DND-41 (cell line): ENCODE data around the gene FAM98A.

Experiments
- ATAC-seq: fragments of 200-7000 bp; cut with Tn5 transposase; 3 replicates; pipeline ENCODE4 v1.9.1; 2021; ENCODE audit warnings: low read depth; ENCODE audit not compliant: insufficient read depth
- DNase-seq: peaks from one replicate; pipeline ENCODE4 v3.0.0-alpha.2; 2020
- H2AFZ ChIP-seq: 2 replicates; pipeline ENCODE4 v1.6.0; 2012; ENCODE audit warnings: low read depth, low read length
- H3K27ac ChIP-seq: 2 replicates; pipeline ENCODE4 v1.5.1; 2012; ENCODE audit warnings: low read length, inconsistent platforms
- H3K27me3 ChIP-seq: fragments of 200-600 bp; sonication (generic); 2 replicates; pipeline ENCODE4 v1.6.0; 2012; ENCODE audit warnings: low read length, mild to moderate bottlenecking, inconsistent platforms; ENCODE audit not compliant: insufficient read depth, poor library complexity
- H3K36me3 ChIP-seq: 2 replicates; pipeline ENCODE4 v1.5.1; 2012; ENCODE audit warnings: low read length, inconsistent platforms; ENCODE audit not compliant: insufficient read depth
- H3K4me1 ChIP-seq: 2 replicates; pipeline ENCODE4 v1.5.1; 2012; ENCODE audit warnings: mild to moderate bottlenecking, low read length; ENCODE audit not compliant: insufficient read depth
- H3K4me2 ChIP-seq: 2 replicates; pipeline ENCODE4 v1.6.0; 2012; ENCODE audit warnings: mild to moderate bottlenecking, moderate library complexity, low read length, inconsistent platforms; ENCODE audit not compliant: insufficient read depth
- H3K4me3 ChIP-seq, 2 experiments: fragments of 200-600 bp in 1 of 2; shearing (Covaris generic) in 1 of 2; 2 replicates each; pipeline ENCODE4 v1.5.1; 2012 to 2016; ENCODE audit warnings: inconsistent platforms in 2 of 2, low read length in 2 of 2, mild to moderate bottlenecking in 2 of 2, low read depth in 1 of 2, moderate library complexity in 1 of 2
- H3K79me2 ChIP-seq: 2 replicates; pipeline ENCODE4 v1.6.0; 2012; ENCODE audit warnings: low read length, inconsistent platforms; ENCODE audit not compliant: insufficient read depth
- H3K9ac ChIP-seq: 2 replicates; pipeline ENCODE4 v1.6.0; 2012; ENCODE audit warnings: low read depth, mild to moderate bottlenecking, inconsistent platforms, low read length, moderate library complexity
- H3K9me3 ChIP-seq: 2 replicates; pipeline ENCODE4 v1.5.1; 2012; ENCODE audit warnings: low read length, moderate library complexity, mild to moderate bottlenecking, inconsistent platforms; ENCODE audit not compliant: insufficient read depth, severe bottlenecking
- H4K20me1 ChIP-seq: 2 replicates; pipeline ENCODE4 v1.6.0; 2012; ENCODE audit warnings: low read length; ENCODE audit not compliant: insufficient read depth
- CTCF ChIP-seq: IDR thresholded peaks from 2 replicates; pipeline ENCODE4 v1.5.1; 2012; ENCODE audit warnings: borderline replicate concordance, low read length, moderate library complexity, mild to moderate bottlenecking; ENCODE audit not compliant: poor library complexity, severe bottlenecking; ENCODE audit errors: extremely low read depth
- EZH2 ChIP-seq: IDR thresholded peaks from 3 replicates; pipeline ENCODE4 v1.6.1; 2012; ENCODE audit warnings: borderline replicate concordance, low read depth, mild to moderate bottlenecking, moderate library complexity, low read length, inconsistent platforms; ENCODE audit not compliant: severe bottlenecking

Gene FAM98A

GRCh38 chr2:33581872-33582271 lies 17.2 kb downstream of the FAM98A start:
- Histone ChIP-seq H3K4me3 (no peak overlapping the region), H3K4me1 (no peaks in the 10 kb centered on the region), H3K27me3 (no peaks in the 10 kb centered on the region), H3K9me3 (no peaks in the 10 kb centered on the region), H4K20me1 (no peaks in the 10 kb centered on the region), H3K9ac (no peak overlapping the region), H3K79me2 (no peaks in the 10 kb centered on the region), H2AFZ (no peak overlapping the region), H3K4me2 (no peak overlapping the region), H3K36me3 (peaks cover 34% of the 10 kb centered on the region), H3K27ac (no peak overlapping the region)
- TF ChIP-seq EZH2 (no peak), CTCF (no peak)
- DNase-seq (no peak), ATAC-seq (no peak)

- Histone ChIP-seq H2AFZ (no peak overlapping the region), H3K79me2 (no peaks in the 10 kb centered on the region), H3K27me3 (no peaks in the 10 kb centered on the region), H3K9ac (no peak overlapping the region), H3K36me3 (peaks cover 9% of the 10 kb centered on the region; the same call in 1 of the 2 replicates), H3K27ac (no peak overlapping the region), H4K20me1 (no peaks in the 10 kb centered on the region), H3K4me3 (no peak overlapping the region), H3K4me2 (no peak overlapping the region), H3K9me3 (no peaks in the 10 kb centered on the region), H3K4me1 (no peaks in the 10 kb centered on the region)
- ATAC-seq (no peak), DNase-seq (no peak)
- TF ChIP-seq CTCF (no peak), EZH2 (no peak)
These were observed 19.9 kb downstream of the FAM98A start for GRCh38 chr2:33579227-33579626.

GRCh38 chr2:33577668-33578067 lies 21.4 kb downstream of the FAM98A start:
- no peaks in the 10 kb centered on the region for H3K27me3 ChIP-seq
- no peak overlapping the region for H3K4me2 ChIP-seq
- H2AFZ ChIP-seq, result no peak overlapping the region
- H3K4me3 ChIP-seq, result no peak overlapping the region
- no peak overlapping the region for H3K9ac ChIP-seq
- peaks cover 1% of the 10 kb centered on the region; the same call in 1 of the 2 replicates for H3K36me3 ChIP-seq
- no peak overlapping the region for H3K27ac ChIP-seq
- no peaks in the 10 kb centered on the region for H3K9me3 ChIP-seq
- H3K79me2 ChIP-seq, result no peaks in the 10 kb centered on the region
- DNase-seq (no peak), ATAC-seq (no peak)
- no peaks in the 10 kb centered on the region for H3K4me1 ChIP-seq
- H4K20me1 ChIP-seq, result no peaks in the 10 kb centered on the region
- TF ChIP-seq EZH2 (no peak), CTCF (no peak)

- no peaks in the 10 kb centered on the region for H3K36me3 ChIP-seq
- no peak for TF ChIP-seq CTCF
- no peak for TF ChIP-seq EZH2
- no peak overlapping the region for H3K4me2 ChIP-seq
- DNase-seq (no peak), ATAC-seq (no peak)
- H3K79me2 ChIP-seq, result no peaks in the 10 kb centered on the region
- no peaks in the 10 kb centered on the region for H3K4me1 ChIP-seq
- no peaks in the 10 kb centered on the region for H3K9me3 ChIP-seq
- no peak overlapping the region for H3K9ac ChIP-seq
- H3K27me3 ChIP-seq, result no peaks in the 10 kb centered on the region
- H3K4me3 ChIP-seq, result no peak overlapping the region
- no peaks in the 10 kb centered on the region for H4K20me1 ChIP-seq
- no peak overlapping the region for H2AFZ ChIP-seq
- H3K27ac ChIP-seq, result no peak overlapping the region
These were observed 22.0 kb downstream of the FAM98A start for GRCh38 chr2:33577084-33577483.
